Keratinocyte (primary cell): ENCODE results near the gene ALDOB.

ENCODE experiments used
- EZH2 ChIP-seq: IDR thresholded peaks from one replicate; pipeline ENCODE4 v1.6.1; 2012; ENCODE audit warnings: inconsistent platforms, mild to moderate bottlenecking, low read length, moderate library complexity
- TF ChIP-seq, protein P1 (sequence below), 3 experiments: IDR thresholded peaks in 1 of 3; conservative IDR thresholded peaks in 1 of 3; optimal IDR thresholded peaks in 1 of 3; 2 replicates in 2 of 3; 3 replicates in 1 of 3; pipeline versions ENCODE3 to v1.5.1; 2011; ENCODE audit warnings: low read length in 3 of 3, mild to moderate bottlenecking in 3 of 3, moderate library complexity in 2 of 3, control low read depth in 1 of 3, inconsistent platforms in 1 of 3; ENCODE audit not compliant: insufficient read depth in 2 of 3; ENCODE audit errors: extremely low read depth in 1 of 3

DNA sequence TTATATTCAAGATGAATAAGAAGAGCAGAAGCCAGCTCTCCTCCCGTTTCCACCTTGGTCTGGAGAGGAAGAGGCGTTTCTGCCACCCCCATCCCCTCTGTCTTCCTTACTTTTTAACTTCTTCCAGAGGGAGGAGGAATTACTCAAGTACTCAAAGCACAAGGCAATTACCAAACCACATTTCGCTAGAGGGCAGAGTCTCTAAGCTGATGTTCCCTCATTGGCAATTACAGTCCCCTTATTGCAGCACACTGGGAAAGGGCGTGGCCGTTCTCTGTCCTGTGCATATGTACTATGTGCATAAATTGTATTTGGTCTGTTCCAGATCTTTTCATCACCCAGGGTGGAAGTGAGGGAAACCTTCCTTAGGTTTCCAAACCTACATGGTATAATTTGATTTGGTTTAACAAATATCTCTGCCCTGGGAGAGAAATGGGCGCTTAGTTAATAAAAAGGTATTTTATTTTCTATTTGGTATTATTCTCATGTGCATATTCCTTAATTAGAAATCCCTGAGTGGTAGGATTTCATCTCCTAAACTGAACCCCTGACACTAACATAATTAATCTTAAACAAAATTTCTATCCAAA lies 29.8 kb upstream of the ALDOB start:
- TF ChIP-seq, protein P1, sequence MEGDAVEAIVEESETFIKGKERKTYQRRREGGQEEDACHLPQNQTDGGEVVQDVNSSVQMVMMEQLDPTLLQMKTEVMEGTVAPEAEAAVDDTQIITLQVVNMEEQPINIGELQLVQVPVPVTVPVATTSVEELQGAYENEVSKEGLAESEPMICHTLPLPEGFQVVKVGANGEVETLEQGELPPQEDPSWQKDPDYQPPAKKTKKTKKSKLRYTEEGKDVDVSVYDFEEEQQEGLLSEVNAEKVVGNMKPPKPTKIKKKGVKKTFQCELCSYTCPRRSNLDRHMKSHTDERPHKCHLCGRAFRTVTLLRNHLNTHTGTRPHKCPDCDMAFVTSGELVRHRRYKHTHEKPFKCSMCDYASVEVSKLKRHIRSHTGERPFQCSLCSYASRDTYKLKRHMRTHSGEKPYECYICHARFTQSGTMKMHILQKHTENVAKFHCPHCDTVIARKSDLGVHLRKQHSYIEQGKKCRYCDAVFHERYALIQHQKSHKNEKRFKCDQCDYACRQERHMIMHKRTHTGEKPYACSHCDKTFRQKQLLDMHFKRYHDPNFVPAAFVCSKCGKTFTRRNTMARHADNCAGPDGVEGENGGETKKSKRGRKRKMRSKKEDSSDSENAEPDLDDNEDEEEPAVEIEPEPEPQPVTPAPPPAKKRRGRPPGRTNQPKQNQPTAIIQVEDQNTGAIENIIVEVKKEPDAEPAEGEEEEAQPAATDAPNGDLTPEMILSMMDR (optimal IDR thresholded peaks at IDR 0.05 in 1 of 3, IDR thresholded peaks at IDR 0.05 in 1 of 3, conservative IDR thresholded peaks at IDR 0.05 in 1 of 3; ENCODE audit: extremely low read depth in 1 of 3, insufficient read depth in 2 of 3, low read length in 3 of 3) = peak; percentile 62 to 76 (median 75)
- no peak for TF ChIP-seq EZH2
